HG03060 (cell line): ENCODE results near the gene RNF121.
"Not testable (repeated sequence)": the region's sequence is repeated elsewhere in the genome, so short reads cannot be mapped to it uniquely, and the experiment has no call there.

Experiments used
- ATAC-seq: cut with Tn5 transposase; IDR thresholded peaks from one replicate; pipeline ENCODE4 v1.9.1; 2021; ENCODE audit warnings: low read depth, moderate number of reproducible peaks; ENCODE audit not compliant: unreplicated experiment

Gene RNF121

GRCh38 chr11:71928737-71929443, at the start of gene RNF121:
Gene RNF121, plus strand, starts transcription at chr11:71929046. Its CDS starts 16 bp downstream, at chr11:71929062.
- peak; percentile 48 for ATAC-seq

- ATAC-seq, result not testable (repeated sequence)
Measured at GRCh38 chr11:71885806-71886205, 43.0 kb upstream of the RNF121 start.

- ATAC-seq, result not testable (repeated sequence)
Measured at GRCh38 chr11:71888335-71889010, 40.4 kb upstream of the RNF121 start.

DNA sequence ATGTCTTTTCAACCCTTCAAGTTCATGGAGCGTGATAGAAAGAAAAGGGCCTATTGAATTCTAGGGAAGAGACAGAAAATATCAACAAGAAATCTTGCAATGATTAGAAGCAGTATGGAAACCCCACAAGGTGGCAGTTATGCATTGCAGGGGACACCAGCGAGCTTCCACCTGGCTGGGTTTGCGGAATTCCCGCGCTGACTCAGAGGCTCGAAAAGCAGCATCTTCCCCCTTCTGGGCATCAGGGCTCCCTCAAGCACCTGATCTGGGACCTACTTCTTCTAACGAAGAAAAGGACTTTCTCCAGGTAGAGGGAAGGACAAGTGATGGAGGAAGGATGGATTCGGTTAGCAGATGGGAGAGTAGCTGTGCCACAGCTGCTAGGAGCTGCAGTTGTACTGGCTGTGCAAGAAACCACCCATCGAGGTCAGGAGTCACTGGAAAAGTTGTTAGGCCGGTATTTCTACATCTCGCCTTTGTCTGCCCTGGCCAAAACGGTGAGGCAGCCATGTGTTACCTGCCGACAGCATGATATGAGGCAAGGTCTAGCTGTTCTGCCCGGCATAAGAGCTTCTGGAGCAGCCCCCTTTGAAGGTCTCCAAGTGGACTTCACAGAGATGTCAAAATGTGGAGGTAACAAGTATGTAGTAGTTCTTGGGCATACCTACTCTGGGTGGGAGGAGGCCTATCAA, 39.5 kb upstream of the RNF121 start:
- ATAC-seq, result not testable (repeated sequence)

DNA sequence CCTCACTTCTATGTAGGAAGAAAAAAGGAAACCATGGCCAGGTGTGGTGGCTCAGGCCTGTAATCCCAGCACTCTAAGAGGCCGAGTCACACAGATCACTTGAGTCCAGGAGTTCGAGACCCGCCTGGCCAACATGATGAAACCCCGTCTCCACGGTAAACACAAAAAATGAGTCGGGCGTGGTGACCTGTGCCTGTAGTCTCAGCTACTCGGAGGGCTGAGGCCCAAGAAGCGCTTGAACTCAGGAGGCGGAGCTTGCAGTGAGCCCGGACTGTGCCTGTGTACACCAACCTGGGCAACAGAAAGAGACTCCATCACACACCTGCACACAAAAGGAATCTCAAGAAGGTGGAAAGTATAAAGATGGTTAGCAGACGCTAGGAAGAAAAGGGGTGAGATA, 32.9 kb upstream of the RNF121 start:
- ATAC-seq, result no peak

GRCh38 chr11:71901137-71901536, 27.7 kb upstream of the RNF121 start:
- not testable (repeated sequence) for ATAC-seq

- no peak for ATAC-seq
Measured at GRCh38 chr11:71908218-71908617, 20.6 kb upstream of the RNF121 start.

DNA sequence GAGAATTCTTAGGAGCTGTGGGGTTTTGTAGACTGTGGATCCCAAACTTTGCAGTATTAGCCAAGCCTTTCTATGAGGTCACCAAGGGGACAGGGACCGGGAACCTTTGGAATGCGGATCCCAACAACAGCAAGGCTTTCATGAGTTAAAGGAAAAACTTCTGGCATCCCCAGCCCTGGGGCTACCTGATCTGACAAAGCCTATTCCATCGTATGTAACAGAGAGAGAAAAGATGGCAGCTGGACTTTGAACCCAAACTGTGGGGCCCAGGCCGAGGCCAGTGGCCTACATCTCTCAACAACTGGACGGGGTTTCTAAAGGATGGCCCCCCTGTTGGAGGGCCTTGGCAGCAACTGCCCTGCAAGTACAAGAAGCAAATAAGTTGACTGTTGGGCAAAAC, 18.1 kb upstream of the RNF121 start:
- ATAC-seq, result not testable (repeated sequence)

DNA sequence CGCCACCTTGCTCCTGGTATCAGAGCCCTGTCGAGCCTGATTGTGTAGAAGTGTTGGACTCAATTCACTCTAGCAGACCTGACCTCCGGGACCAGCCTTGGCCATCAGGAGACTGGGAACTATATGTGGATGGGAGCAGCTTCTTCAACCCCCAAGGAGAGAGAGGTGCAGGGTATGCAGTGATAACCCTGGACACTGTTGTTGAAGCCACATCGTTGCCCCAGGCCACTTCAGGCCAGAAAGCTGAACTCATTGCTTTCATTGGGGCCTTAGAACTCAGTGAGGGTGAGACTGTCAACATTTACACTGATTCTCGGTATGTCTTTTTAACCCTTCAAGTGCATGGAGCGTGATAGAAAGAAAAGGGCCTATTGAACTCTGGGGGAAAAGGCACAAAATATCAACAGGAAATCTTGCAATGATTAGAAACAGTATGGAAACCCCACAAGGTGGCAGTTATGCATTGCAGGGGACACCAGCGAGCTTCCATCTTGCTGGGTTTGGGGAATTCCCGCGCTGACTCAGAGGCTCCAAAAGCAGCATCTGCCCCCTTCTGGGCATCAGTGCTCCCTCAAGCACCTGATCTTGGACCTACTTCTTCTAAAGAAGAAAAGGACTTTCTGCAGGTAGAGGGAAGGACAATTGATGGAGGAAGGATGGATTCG, 17.4 kb upstream of the RNF121 start:
- not testable (repeated sequence) for ATAC-seq

DNA sequence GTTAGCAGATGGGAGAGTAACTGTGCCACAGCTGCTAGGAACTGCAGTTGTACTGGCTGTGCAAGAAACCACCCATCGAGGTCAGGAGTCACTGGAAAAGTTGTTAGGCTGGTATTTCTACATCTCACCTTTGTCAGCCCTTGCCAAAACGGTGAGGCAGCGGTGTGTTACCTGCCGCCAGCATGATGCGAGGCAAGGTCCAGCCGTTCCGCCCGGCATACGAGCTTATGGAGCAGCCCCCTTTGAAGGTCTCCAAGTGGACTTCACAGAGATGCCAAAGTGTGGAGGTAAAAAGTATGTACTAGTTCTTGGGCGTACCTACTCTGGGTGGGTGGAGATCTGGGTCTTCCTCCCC, 16.9 kb upstream of the RNF121 start:
- not testable (repeated sequence) for ATAC-seq

DNA sequence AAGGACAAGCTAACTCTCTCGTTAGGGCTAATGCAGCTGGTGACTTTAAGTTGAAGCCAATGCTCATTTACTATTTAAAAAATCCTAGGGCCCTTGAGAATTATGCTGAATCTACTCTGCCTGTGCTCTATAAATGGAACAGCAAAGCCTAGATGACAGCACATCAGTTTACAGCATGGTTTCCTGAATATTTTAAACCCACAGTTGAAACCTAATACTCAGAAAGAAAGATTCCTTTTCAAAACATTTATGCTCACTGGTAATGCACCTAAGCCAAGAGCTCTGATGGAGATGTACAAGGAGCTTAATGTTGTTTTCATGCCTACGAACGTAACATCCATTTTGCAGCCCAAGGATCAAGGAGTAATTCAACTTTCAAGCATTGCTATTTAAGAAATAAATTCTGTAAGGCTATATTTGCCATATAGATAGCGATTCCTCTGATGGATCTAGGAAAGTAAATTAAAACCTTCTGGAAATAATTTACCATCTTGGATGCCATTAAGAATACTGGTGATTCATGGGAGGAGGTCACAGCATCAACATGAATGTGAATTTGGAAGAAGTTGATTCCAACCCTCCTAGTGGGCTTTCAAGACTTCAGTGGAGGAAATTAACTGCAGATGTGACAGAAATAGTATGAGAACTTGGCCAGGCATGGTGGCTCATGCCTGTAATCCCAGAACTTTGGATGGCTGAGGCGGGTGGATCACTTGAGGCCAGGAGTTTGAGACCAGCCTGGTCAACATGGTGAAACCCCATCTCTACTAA, 14.9 kb upstream of the RNF121 start:
- ATAC-seq, result no peak

DNA sequence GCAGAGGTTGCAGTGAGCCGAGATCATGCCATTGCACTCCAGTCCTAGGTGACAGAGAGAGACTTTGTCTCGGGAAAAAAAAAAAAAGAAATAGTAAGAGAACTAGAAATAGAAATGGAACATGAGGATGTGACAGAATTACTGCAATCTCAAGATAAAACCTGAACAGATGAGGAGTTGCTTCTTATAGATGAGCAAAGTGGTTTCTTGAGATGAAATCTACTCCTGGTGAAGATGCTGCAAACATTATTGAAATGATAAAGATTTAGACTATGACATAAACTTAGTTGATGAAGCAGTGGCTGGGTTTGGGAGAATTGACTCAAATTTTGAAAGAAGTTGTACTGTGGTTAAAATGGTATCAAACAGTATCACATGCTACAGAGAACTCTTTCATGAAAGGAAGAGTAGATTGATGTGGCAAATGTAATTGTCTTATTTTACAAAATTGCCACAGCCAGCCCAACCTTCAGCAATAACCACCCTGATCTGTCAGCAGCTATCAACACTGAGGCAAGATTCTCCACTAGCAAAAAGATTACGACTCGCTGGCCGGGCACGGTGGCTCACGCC, 14.1 kb upstream of the RNF121 start:
- ATAC-seq, result no peak

DNA sequence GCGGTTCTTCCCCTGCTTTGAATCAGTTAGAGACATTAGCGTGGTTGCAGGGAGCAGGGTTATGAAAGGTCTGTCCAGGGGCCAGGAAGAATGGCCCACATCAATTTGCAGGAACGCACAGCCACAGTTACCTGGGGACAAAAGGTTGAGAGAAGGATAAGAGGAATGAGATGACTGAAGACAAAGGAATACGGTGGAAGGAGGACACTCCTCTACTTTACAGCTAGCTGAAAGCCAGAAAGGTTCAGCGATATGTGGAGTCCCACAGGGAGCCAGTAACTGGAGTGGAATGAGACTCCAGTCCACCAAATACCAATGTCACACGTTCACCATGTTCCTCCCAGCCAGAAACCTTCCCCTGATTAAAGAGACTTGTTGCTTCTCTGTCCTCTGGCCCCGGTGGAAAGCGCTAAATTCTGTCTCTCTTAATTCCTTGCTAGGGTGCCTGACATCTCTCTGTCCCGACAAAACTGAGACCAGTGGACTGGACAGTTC, 11.2 kb upstream of the RNF121 start:
- no peak for ATAC-seq

GRCh38 chr11:71927820-71928736, 768 bp upstream of the RNF121 start, which contains the start of gene XNDC1N:
Gene XNDC1N, minus strand, starts transcription at chr11:71928594. Its CDS starts 5,241 bp downstream, at chr11:71923353.
- peak; percentile 29 for ATAC-seq

DNA sequence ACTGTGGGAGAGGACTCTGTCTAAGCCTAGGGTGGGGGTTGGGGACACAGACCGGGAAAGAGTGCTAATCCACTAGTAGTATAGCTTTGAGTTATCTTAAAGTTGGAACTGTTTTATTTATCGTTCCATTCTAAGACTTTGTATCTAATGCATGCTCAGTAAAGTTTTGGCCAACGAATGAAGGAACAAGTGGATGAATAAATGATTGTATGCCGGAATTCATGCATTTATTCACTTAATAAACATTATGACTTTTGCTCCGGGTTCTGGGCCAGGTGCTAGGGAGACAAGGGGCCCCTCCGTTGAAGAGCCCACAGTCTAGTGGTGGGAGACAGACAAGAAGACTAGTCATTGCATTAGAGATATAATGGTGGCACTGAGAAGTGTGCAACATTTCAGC, 645 bp downstream of the RNF121 start:
- no peak for ATAC-seq

DNA sequence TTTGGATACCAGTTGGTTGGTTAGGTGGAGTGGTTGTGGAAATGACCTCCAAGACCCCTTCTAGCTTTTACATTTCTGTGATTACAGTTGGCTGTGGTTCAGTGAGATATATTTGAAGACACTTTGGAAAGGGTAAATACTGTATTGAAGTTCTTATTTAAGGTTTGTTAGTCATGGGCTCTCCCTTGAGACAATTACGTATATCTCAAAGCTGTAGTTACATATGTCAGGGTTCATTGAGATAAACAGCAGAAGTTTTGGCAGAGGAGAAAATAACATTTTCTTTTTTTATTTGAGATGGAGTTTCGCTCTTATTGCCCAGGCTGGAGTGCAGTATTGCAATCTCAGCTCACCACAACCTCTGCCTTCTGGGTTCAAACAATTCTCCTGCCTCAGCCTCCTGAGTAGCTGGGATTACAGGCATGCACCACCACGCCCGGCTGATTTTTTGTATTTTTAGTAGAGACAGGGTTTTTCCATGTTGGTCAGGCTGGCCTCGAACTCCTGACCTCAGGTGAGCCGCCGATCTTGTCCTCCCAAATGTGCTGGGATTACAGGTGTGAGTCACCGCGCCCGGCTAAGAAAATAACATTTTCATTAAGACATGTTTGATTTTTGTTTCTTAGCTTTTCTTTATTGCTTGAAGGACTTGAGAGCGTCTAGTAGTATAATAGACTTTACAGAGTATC, 1.9 kb downstream of the RNF121 start:
- ATAC-seq, result no peak

GRCh38 chr11:71931245-71931602, 2.4 kb downstream of the RNF121 start:
- no peak for ATAC-seq
